Measurements from ENCODE around the gene CATSPERZ. TPM values are rescaled to one million over a fixed set of nuclear protein-coding genes. Genes with fewer than 3 reads are reported as not detected.
A peak's percentile ranks its signal among the peaks of the same experiment; 100 is the strongest.

The CATSPERZ gene
- total and polyA plus RNA-seq, 2 of the 13 experiments (the other 11 are each of a cell fraction or from before 2014, with no cell fraction given), result 0.22 to 0.48 TPM

GRCh38 chr11:64305075-64305690, 5.0 kb downstream of the CATSPERZ start, which contains the start of gene ESRRA (continued):
- TF ChIP-seq HNF1B (CRISPR knock-in tag; IDR thresholded peaks at IDR 0.05), result no peak
- TF ChIP-seq U2AF1 (optimal IDR thresholded peaks at IDR 0.05; ENCODE audit: low read depth, low read length), result no peak
- TF ChIP-seq ZNF572 (CRISPR knock-in tag; IDR thresholded peaks at IDR 0.05), result no peak
- 0 out of 2 replicates have a peak, but pooled peaks have one; percentile 31 for TF ChIP-seq KDM2A (CRISPR knock-in tag; IDR thresholded peaks at IDR 0.05; ENCODE audit: borderline replicate concordance, low read depth)
- no peak for TF ChIP-seq ZFP41 (CRISPR knock-in tag; IDR thresholded peaks at IDR 0.05; ENCODE audit: borderline replicate concordance)
- TF ChIP-seq FOXP4 (CRISPR knock-in tag; IDR thresholded peaks at IDR 0.05), result no peak
- no peak for TF ChIP-seq HHEX (CRISPR knock-in tag; IDR thresholded peaks at IDR 0.05)
- 0 out of 2 replicates have a peak, but pooled peaks have one; percentile 11 for TF ChIP-seq ETV5 (CRISPR knock-in tag; IDR thresholded peaks at IDR 0.05; ENCODE audit: borderline replicate concordance)
- no peak for TF ChIP-seq ZNF17 (CRISPR knock-in tag; IDR thresholded peaks at IDR 0.05)
- TF ChIP-seq ZBTB7B (CRISPR knock-in tag; IDR thresholded peaks at IDR 0.05), result no peak
- TF ChIP-seq, protein P1, sequence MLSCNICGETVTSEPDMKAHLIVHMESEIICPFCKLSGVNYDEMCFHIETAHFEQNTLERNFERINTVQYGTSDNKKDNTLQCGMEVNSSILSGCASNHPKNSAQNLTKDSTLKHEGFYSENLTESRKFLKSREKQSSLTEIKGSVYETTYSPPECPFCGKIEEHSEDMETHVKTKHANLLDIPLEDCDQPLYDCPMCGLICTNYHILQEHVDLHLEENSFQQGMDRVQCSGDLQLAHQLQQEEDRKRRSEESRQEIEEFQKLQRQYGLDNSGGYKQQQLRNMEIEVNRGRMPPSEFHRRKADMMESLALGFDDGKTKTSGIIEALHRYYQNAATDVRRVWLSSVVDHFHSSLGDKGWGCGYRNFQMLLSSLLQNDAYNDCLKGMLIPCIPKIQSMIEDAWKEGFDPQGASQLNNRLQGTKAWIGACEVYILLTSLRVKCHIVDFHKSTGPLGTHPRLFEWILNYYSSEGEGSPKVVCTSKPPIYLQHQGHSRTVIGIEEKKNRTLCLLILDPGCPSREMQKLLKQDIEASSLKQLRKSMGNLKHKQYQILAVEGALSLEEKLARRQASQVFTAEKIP (CRISPR knock-in tag; IDR thresholded peaks at IDR 0.05; ENCODE audit: borderline replicate concordance), result no peak
- peak; percentile 22; the same call in 1 of the 2 replicates for TF ChIP-seq THRA (CRISPR knock-in tag; IDR thresholded peaks at IDR 0.05; ENCODE audit: borderline replicate concordance)
- TF ChIP-seq FOXP1 (IDR thresholded peaks at IDR 0.05), result no peak
- no peak for TF ChIP-seq FOXP1 (CRISPR knock-in tag; IDR thresholded peaks at IDR 0.05)
- no peak for TF ChIP-seq NFE2L1 (CRISPR knock-in tag; IDR thresholded peaks at IDR 0.05; ENCODE audit: borderline replicate concordance)
- no peak for TF ChIP-seq MZF1 (CRISPR knock-in tag; IDR thresholded peaks at IDR 0.05; ENCODE audit: borderline replicate concordance)
- TF ChIP-seq NR2F2 (IDR thresholded peaks at IDR 0.05; ENCODE audit: borderline replicate concordance, low read depth), result no peak
- TF ChIP-seq ZNF567 (CRISPR knock-in tag; IDR thresholded peaks at IDR 0.05; ENCODE audit: borderline replicate concordance), result no peak
- TF ChIP-seq MAFF (IDR thresholded peaks at IDR 0.05; ENCODE audit: low read depth, low read length), result no peak
- no peak for TF ChIP-seq PAWR (CRISPR knock-in tag; IDR thresholded peaks at IDR 0.05; ENCODE audit: borderline replicate concordance)
- no peak for TF ChIP-seq XRCC5 (optimal IDR thresholded peaks at IDR 0.05; ENCODE audit: low read length)
- TF ChIP-seq MEF2D (CRISPR knock-in tag; IDR thresholded peaks at IDR 0.05), result 0 out of 2 replicates have a peak, but pooled peaks have one; percentile 1
- TF ChIP-seq ESRRA (CRISPR knock-in tag; IDR thresholded peaks at IDR 0.05; ENCODE audit: low read depth), result no peak
- TF ChIP-seq, protein P2, sequence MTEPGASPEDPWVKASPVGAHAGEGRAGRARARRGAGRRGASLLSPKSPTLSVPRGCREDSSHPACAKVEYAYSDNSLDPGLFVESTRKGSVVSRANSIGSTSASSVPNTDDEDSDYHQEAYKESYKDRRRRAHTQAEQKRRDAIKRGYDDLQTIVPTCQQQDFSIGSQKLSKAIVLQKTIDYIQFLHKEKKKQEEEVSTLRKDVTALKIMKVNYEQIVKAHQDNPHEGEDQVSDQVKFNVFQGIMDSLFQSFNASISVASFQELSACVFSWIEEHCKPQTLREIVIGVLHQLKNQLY (CRISPR knock-in tag; IDR thresholded peaks at IDR 0.05), result no peak

All from HepG2 (cell line).